Right lobe of liver (tissue), 6 donors: Measurements from ENCODE around the gene FAM149B1. TPM values are rescaled to one million over a fixed set of nuclear protein-coding genes. Genes with fewer than 3 reads are reported as not detected.

Experiments
- ATAC-seq, 4 donors: fragments of 200-7000 bp; cut with Tn5 transposase; one replicate each; pipeline ENCODE4 v1.9.1; 2020; ENCODE audit warnings: mild to moderate bottlenecking in 4 of 4, moderate library complexity in 4 of 4
- DNase-seq, 3 donors: peaks; one replicate each; pipeline ENCODE4 v3.0.0-alpha.2; 2020
- H3K27ac ChIP-seq, 3 donors: fragments of 200-600 bp; one replicate each; pipeline ENCODE4 v1.8.0; 2022
- H3K27me3 ChIP-seq, 2 donors: fragments of 200-600 bp; one replicate each; pipeline ENCODE4 v1.8.0; 2022
- H3K36me3 ChIP-seq, 4 donors: fragments of 200-600 bp; sonication (generic) in 1 of 4; one replicate each; pipeline versions ENCODE4 v1.5.1 to v1.8.0; 2017 to 2022; ENCODE audit warnings: control low read depth in 1 of 4
- H3K4me1 ChIP-seq, 4 donors: fragments of 200-600 bp; sonication (generic) in 1 of 4; one replicate each; pipeline versions ENCODE4 v1.5.1 to v1.8.0; 2017 to 2022; ENCODE audit warnings: control low read depth in 1 of 4
- H3K4me3 ChIP-seq, 3 donors: fragments of 200-600 bp; one replicate each; pipeline ENCODE4 v1.8.0; 2022
- H3K9me3 ChIP-seq, 4 donors: fragments of 200-600 bp; sonication (generic) in 1 of 4; one replicate each; pipeline versions ENCODE4 v1.5.1 to v1.8.0; 2017 to 2022; ENCODE audit warnings: control low read depth in 1 of 4
- POLR2A ChIP-seq: fragments of 450-650 bp; IDR thresholded peaks from one replicate; pipeline ENCODE4 v1.6.1; 2017; ENCODE audit warnings: antibody characterized with exemption, mild to moderate bottlenecking
- WGBS: methylation state at CpG from one replicate; pipeline ENCODE4 v1.1.6; 2018; ENCODE audit warnings: low coverage, low lambda C conversion rate; ENCODE audit not compliant: insufficient coverage; ENCODE audit errors: missing lambda C conversion rate; 5-methylcytosine and 5-hydroxymethylcytosine counted together
- intact Hi-C, 2 donors: fragments of 100-400 bp; cut with DNase I; formaldehyde crosslinking; loops; one replicate each; pipeline versions ENCODE4 v1.11.2 to v1.14.1; 2022
- long read RNA-seq: library from polyadenylated mRNA; unstranded; transcript quantifications from one replicate; pipeline ENCODE4 v2.0.0, GENCODE V29; 2019
- total RNA-seq, 6 experiments: library from RNA; depleted of rRNA in 2 of 6; stranded (reverse); fragments of >200 nt in 2 of 6; fragmentation: NEBNext Ultra II Directional in 3 of 6; extraction: Animal tissue kit (Norgen Biotek cat#: 25700) in 3 of 6; gene quantifications; one replicate each; pipeline versions ENCODE4 v1.1.0 to v1.2.4, GENCODE V29; 2016 to 2023
- TF ChIP-seq, protein P1 (sequence below), 4 donors: fragments of 200-600 bp in 3 of 4; fragments of 450-650 bp in 1 of 4; IDR thresholded peaks; one replicate each; pipeline versions ENCODE4 v1.5.1 to v1.8.0; 2016 to 2022; ENCODE audit warnings: antibody characterized with exemption in 4 of 4, mild to moderate bottlenecking in 2 of 4
- donor health status: DM: no; HTN: yes; CAD: no.
- donor health status: DM: no; HTN: no; CAD: no.
- donor health status: DM: no; HTN: no; CAD: no.
- donor health status: DM: no; HTN: yes; CAD: no.
- donor health status: DM: no; HTN: yes; CAD: no.

The FAM149B1 gene
- total RNA-seq = 10 to 100 TPM in 4 of 6 experiments, 1 to 10 TPM in 2; 9.2 to 19.9 (median 13.8) TPM
- long read RNA-seq = 0 reads

DNA sequence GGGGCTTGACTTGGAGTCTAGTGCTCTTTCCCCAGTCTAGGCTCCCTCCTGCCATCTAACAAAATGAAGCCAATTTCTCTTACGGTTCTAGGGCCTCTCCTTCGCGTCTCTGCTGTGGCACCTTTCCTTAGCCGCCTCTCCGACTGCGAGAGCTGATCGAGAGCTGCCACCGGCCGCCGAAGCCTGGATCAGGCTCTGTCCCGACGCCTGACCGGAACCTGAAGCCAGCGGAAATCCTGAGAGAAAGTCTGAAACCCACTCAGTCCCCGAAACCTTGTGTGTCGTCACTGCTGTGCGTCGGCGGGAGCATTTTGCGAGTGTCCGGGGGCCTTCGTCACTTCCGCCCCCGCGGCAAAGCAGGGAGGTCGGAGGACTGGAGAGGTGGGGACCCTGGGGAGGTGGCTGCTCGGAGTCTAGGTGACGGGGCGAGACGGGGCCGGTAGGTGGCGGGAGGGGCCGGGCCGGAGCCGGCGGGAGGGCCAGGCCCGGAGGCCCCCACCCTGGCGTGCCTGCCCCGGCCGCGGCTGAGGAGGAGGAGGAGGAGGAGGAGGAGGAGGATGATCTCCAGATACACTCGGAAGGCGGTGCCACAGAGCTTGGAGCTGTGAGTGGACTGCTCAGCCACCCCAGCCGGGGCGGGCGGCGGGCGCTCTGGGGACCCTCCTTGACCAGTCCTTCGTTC lies at the start of gene FAM149B1, which contains the start of gene ECD:
FAM149B1 (plus strand) TSS at position 337 of the 682 bp plus-strand sequence; CDS start at position 558, 221 bp downstream.
ECD (minus strand) TSS at position 226 of the 682 bp plus-strand sequence. CDS start 4,071 bp downstream, outside the sequence.
- WGBS = 0% methylated on average over 16 of the region's 49 CpGs
- peak within 1 kb of the TSS; percentile 87 to 93 (median 91) for H3K27ac ChIP-seq
- no peaks in the 10 kb centered on the region for H3K27me3 ChIP-seq
- intact Hi-C loops = no loop called here
- peak within 1 kb of the TSS; percentile 76 to 86 (median 80) for H3K4me3 ChIP-seq
- peak; percentile 97 to 98 (median 98) for ATAC-seq
- H3K4me1 ChIP-seq = peaks cover 0 to 14% (median 3%) of the 10 kb centered on the region in 4 donors
- H3K36me3 ChIP-seq = peaks cover 0 to 5% (median 0%) of the 10 kb centered on the region in 4 donors
- peak; percentile 95 to 96 (median 96) for DNase-seq
- no peaks in the 10 kb centered on the region for H3K9me3 ChIP-seq
- peak; percentile 91 for TF ChIP-seq POLR2A
- TF ChIP-seq, protein P1, sequence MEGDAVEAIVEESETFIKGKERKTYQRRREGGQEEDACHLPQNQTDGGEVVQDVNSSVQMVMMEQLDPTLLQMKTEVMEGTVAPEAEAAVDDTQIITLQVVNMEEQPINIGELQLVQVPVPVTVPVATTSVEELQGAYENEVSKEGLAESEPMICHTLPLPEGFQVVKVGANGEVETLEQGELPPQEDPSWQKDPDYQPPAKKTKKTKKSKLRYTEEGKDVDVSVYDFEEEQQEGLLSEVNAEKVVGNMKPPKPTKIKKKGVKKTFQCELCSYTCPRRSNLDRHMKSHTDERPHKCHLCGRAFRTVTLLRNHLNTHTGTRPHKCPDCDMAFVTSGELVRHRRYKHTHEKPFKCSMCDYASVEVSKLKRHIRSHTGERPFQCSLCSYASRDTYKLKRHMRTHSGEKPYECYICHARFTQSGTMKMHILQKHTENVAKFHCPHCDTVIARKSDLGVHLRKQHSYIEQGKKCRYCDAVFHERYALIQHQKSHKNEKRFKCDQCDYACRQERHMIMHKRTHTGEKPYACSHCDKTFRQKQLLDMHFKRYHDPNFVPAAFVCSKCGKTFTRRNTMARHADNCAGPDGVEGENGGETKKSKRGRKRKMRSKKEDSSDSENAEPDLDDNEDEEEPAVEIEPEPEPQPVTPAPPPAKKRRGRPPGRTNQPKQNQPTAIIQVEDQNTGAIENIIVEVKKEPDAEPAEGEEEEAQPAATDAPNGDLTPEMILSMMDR (IDR thresholded peaks at IDR 0.05) = peak in 3 of 4 donors; percentile 26 to 30 (median 27)

DNA sequence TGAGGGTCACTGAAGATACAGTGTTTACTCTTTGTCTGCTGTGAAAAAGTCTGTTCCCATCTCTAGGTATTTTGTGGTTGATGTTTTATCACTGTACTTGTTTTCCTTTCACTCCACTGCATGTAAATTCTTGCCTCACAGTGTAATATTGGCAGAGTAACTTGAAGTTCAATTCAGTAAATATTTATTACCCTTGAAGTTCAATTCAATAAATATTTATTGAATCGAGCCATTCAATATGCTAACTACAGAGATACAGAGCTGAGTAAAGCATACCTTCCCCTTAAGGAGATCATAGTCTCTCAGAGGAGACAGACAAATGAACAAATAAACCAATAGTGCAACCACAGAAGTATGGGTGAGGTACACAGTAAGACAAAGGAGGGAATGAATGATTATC lies 48.5 kb upstream of the FAM149B1 start:
- intact Hi-C loops = no loop called here
- Histone ChIP-seq H3K4me1 (peaks cover 0 to 34% (median 16%) of the 10 kb centered on the region in 4 donors), H3K27me3 (no peaks in the 10 kb centered on the region), H3K36me3 (peaks cover 0 to 5% (median 0%) of the 10 kb centered on the region in 4 donors), H3K9me3 (no peaks in the 10 kb centered on the region), H3K27ac (peak overlapping the region in 2 of 3 donors; percentile 47 to 56), H3K4me3 (no peak overlapping the region)
- WGBS = 35% methylated on average over 1 of the region's 1 CpG
- ATAC-seq = peak; percentile 68 to 74 (median 71)
- no peak for DNase-seq
- TF ChIP-seq, protein P1 (IDR thresholded peaks at IDR 0.05) = no peak
- no peak for TF ChIP-seq POLR2A

DNA sequence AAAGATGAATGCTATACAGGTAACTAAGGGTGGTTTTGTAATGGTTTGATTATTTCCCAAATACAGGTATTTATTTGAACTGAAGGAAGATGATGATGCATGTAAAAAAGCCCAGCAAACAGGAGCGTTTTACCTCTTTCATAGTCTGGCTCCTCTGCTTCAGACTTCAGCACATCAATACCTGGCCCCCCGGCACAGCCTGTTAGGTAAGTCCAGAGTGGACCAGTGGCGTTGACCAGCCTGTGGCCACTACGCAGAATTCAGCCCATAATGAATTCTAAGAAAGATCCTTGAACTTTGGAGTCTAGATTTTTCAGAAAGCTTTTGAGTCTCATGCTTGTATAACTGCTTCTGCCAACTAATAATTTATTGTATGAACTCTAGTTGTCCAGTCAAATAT lies 48.0 kb upstream of the FAM149B1 start:
- peak; percentile 45 to 79 (median 72) for ATAC-seq
- TF ChIP-seq, protein P1 (IDR thresholded peaks at IDR 0.05) = no peak
- no peak for TF ChIP-seq POLR2A
- peak in 2 of 3 donors; percentile 28 to 66 for DNase-seq
- Histone ChIP-seq H3K4me1 (peaks cover 0 to 34% (median 16%) of the 10 kb centered on the region in 4 donors), H3K27ac (peak overlapping the region in 2 of 3 donors; percentile 47 to 56), H3K36me3 (peaks cover 0 to 9% (median 0%) of the 10 kb centered on the region in 4 donors), H3K4me3 (no peak overlapping the region), H3K9me3 (no peaks in the 10 kb centered on the region), H3K27me3 (no peaks in the 10 kb centered on the region)
- WGBS = 50% methylated on average over 3 of the region's 4 CpGs
- intact Hi-C loops = no loop called here

DNA sequence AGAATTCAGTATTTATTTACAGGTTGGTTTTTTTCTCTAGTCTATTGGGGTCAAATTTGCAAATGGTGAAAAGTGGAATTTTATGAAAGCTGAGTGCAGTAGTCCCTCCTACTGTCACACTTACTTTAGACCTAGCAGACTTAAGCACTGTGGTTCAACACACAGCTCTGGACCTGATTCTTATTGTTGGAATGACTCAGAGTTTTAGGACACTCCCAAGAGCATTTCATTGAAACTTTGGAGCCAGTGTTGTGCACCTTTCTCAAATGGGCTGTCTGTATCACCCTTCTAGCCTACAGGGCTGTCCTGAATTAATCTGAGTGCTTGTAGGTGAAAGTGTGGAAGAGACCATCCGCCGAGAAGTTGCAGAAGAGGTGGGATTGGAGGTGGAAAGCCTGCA lies 41.6 kb upstream of the FAM149B1 start:
- ATAC-seq (no peak), DNase-seq (no peak)
- Histone ChIP-seq H3K27me3 (no peaks in the 10 kb centered on the region), H3K4me3 (no peak overlapping the region), H3K36me3 (peaks cover 0 to 17% (median 0%) of the 10 kb centered on the region in 4 donors), H3K4me1 (peaks cover 0 to 2% (median under 1%) of the 10 kb centered on the region in 4 donors), H3K9me3 (no peaks in the 10 kb centered on the region), H3K27ac (no peak overlapping the region)
- no CpG with 5 or more reads among the region's 2 CpGs for WGBS
- intact Hi-C loops = no loop called here
- no peak for TF ChIP-seq POLR2A
- TF ChIP-seq, protein P1 (IDR thresholded peaks at IDR 0.05) = no peak
